Measurements from ENCODE around the gene KIF25. TPM values are rescaled to one million over a fixed set of nuclear protein-coding genes. Genes with fewer than 3 reads are reported as not detected.

The KIF25 gene
- total RNA-seq, 1 experiment from 2014 or later = 0.59 TPM

DNA sequence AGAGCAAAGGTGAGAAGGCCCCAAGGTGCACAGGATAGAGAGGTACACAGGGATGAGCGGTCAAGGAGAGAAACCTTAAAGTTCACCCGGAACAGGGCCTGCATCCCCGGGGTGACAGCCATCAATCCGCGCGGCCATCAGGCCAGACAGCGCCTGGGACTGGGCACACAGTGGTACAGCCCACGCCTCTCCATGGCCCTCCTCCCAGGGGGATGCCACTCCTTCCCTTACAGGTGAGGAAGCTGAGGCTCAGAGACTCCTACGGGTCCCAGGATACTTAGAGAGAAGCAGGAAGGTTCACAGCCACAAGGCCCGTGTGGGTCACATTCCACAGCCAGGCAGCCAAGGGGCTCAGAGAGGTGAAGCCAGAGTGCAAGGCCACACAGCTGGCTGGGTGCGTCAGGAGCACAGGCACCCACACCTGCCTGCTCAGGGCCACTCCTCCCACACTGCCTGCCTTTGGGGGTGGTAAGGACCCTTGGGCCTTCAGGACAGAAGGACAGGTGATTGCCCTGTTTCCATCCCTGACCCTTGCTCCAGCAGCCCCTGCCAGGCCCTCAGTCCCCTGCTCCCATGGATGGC, 66.8 kb downstream of the KIF25 start:
- H3K4me1 Mint-ChIP-seq = 0 out of 4 replicates have a peak, but pooled peaks cover 0 to under 1% of the 10 kb centered on the region in 2 experiments
- Histone ChIP-seq H2BK20ac (ENCODE audit: low read depth, low read length, poor library complexity, severe bottlenecking) (no peak overlapping the region), H3K56ac (ENCODE audit: insufficient read length, low read depth, low read length) (no peak overlapping the region), H3K79me2 (ENCODE audit: insufficient read depth, low read length) (no peaks in the 10 kb centered on the region), H4K5ac (ENCODE audit: insufficient read length, low read depth, low read length) (no peak overlapping the region), H3K4ac (ENCODE audit: low read depth, low read length) (no peak overlapping the region), H3K27ac (ENCODE audit: insufficient read length, low read depth, low read length) (no peak overlapping the region), H3K27me3 (ENCODE audit: insufficient read depth, low read length) (no peaks in the 10 kb centered on the region), H4K91ac (ENCODE audit: insufficient read length, low read depth, low read length) (no peak overlapping the region), H3K18ac (ENCODE audit: insufficient read length, low read depth, low read length) (no peak overlapping the region), H2BK12ac (ENCODE audit: insufficient read length, low read depth, low read length) (no peak overlapping the region), H3K4me2 (ENCODE audit: insufficient read depth, insufficient read length, low read length) (no peak overlapping the region), H3T11ph (ENCODE audit: low read length) (no peak overlapping the region), H2BK120ac (ENCODE audit: low read depth, low read length, poor library complexity, severe bottlenecking) (no peak overlapping the region), H3K9ac (ENCODE audit: extremely low read depth, insufficient read length, low read length) (no peak overlapping the region), H3K9me3 (ENCODE audit: control insufficient read depth, low read depth, low read length) (no peaks in the 10 kb centered on the region), H3K4me1 (ENCODE audit: insufficient read depth, low read length) (no peaks in the 10 kb centered on the region), H3K23ac (ENCODE audit: insufficient read length, low read depth, low read length) (no peak overlapping the region), H4K8ac (replicated peaks; ENCODE audit: insufficient read length, low read depth, low read length) (no peak overlapping the region), H3K23me2 (ENCODE audit: insufficient read length, low read depth, low read length, poor library complexity, severe bottlenecking) (no peaks in the 10 kb centered on the region), H4K20me1 (ENCODE audit: control insufficient read depth, insufficient read depth, insufficient read length) (peaks cover 2% of the 10 kb centered on the region), H2BK15ac (ENCODE audit: low read depth, low read length) (no peak overlapping the region), H2AK5ac (ENCODE audit: insufficient read length, low read length) (no peak overlapping the region), H3K79me1 (ENCODE audit: insufficient read depth, low read depth, low read length, poor library complexity, severe bottlenecking) (no peaks in the 10 kb centered on the region), H3K14ac (ENCODE audit: insufficient read depth, low read length) (no peak overlapping the region; the same call in 1 of the 2 replicates), H2AFZ (ENCODE audit: low read length) (no peak overlapping the region), H2BK5ac (ENCODE audit: insufficient read length, low read length) (no peak overlapping the region)
- H3K9me3 Mint-ChIP-seq = no peaks in the 10 kb centered on the region
- no peak overlapping the region for H3K4me3 Mint-ChIP-seq
- no peaks in the 10 kb centered on the region for H3K36me3 Mint-ChIP-seq (ENCODE audit: insufficient read depth in 1 of 3, low read depth in 3 of 3)
- H3K27me3 Mint-ChIP-seq (ENCODE audit: low read depth) = no peaks in the 10 kb centered on the region
- DNase-seq = no peak
- no peak for TF ChIP-seq CTCF (conservative IDR thresholded peaks at IDR 0.05)
- H3K27ac Mint-ChIP-seq = no peak overlapping the region
- WGBS (ENCODE audit: extremely low coverage, insufficient read length, low lambda C conversion rate) = no CpG with 5 or more reads among the region's 11 CpGs

All from H9 (cell line).